OCI-LY1 (cell line): ENCODE data around the gene AQP10.
"Not testable (repeated sequence)": the region's sequence is repeated elsewhere in the genome, so short reads cannot be mapped to it uniquely, and the experiment has no call there.

Experiments
- H2AFZ ChIP-seq: fragments of 200-600 bp; sonication (generic), shearing (Covaris generic); 2 replicates; pipeline ENCODE4 v1.6.0; 2014; ENCODE audit warnings: antibody characterized with exemption, mild to moderate bottlenecking, low read length
- H3F3A ChIP-seq: fragments of 200-600 bp; sonication (generic), shearing (Covaris generic); 2 replicates; pipeline ENCODE4 v1.6.0; 2014; ENCODE audit warnings: mild to moderate bottlenecking, antibody characterized with exemption, low read length, moderate library complexity; ENCODE audit not compliant: insufficient read depth
- H3K27ac ChIP-seq: fragments of 200-600 bp; sonication (generic); 2 replicates; pipeline ENCODE4 v1.5.1; 2014; ENCODE audit warnings: low read length, mixed run types, mild to moderate bottlenecking, low read depth; ENCODE audit not compliant: poor library complexity, severe bottlenecking
- H3K27me3 ChIP-seq: fragments of 200-600 bp; sonication (generic); 2 replicates; pipeline ENCODE4 v1.6.0; 2014; ENCODE audit warnings: antibody characterized with exemption, mild to moderate bottlenecking, low read length, moderate library complexity; ENCODE audit not compliant: insufficient read depth
- H3K36me3 ChIP-seq: fragments of 200-600 bp; sonication (generic); 2 replicates; pipeline ENCODE4 v1.6.1; 2014; ENCODE audit warnings: mild to moderate bottlenecking, antibody characterized with exemption, low read length, moderate library complexity, mixed read lengths; ENCODE audit not compliant: insufficient read depth
- H3K4me1 ChIP-seq: fragments of 200-600 bp; sonication (generic); 2 replicates; pipeline ENCODE4 v1.5.1; 2014; ENCODE audit warnings: mild to moderate bottlenecking, low read length, moderate library complexity; ENCODE audit not compliant: insufficient read depth, severe bottlenecking
- H3K4me2 ChIP-seq: fragments of 200-600 bp; sonication (generic), shearing (Covaris generic); 2 replicates; pipeline ENCODE4 v1.6.1; 2014; ENCODE audit warnings: low read length
- H3K4me3 ChIP-seq: fragments of 200-600 bp; sonication (generic); 2 replicates; pipeline ENCODE4 v1.5.1; 2014; ENCODE audit warnings: low read length, low read depth, mild to moderate bottlenecking, mixed read lengths; ENCODE audit not compliant: poor library complexity, severe bottlenecking
- H3K79me2 ChIP-seq: fragments of 200-600 bp; shearing (Covaris generic); 2 replicates; pipeline ENCODE4 v1.6.1; 2016; ENCODE audit warnings: mixed run types, low read length, mixed read lengths; ENCODE audit not compliant: insufficient read depth
- H3K9ac ChIP-seq: fragments of 200-600 bp; sonication (generic), shearing (Covaris generic); 2 replicates; pipeline ENCODE4 v1.6.1; 2014; ENCODE audit warnings: mild to moderate bottlenecking, low read length, mixed read lengths
- H3K9me2 ChIP-seq: fragments of 200-600 bp; sonication (generic), shearing (Covaris generic); 2 replicates; pipeline ENCODE4 v1.6.1; 2014; ENCODE audit warnings: low read depth, mild to moderate bottlenecking, low read length, mixed read lengths
- H3K9me3 ChIP-seq: fragments of 200-600 bp; shearing (Covaris generic); 2 replicates; pipeline ENCODE4 v1.6.1; 2014; ENCODE audit warnings: low read length, mixed read lengths
- H4K20me1 ChIP-seq: fragments of 200-600 bp; sonication (generic), shearing (Covaris generic); 2 replicates; pipeline ENCODE4 v1.6.0; 2016; ENCODE audit warnings: mild to moderate bottlenecking, low read length; ENCODE audit not compliant: insufficient read depth
- EZH2 ChIP-seq: fragments of 200-600 bp; sonication (generic), shearing (Covaris generic); IDR thresholded peaks from 2 replicates; pipeline ENCODE4 v1.8.0; 2017; ENCODE audit warnings: borderline replicate concordance, mixed run types, mild to moderate bottlenecking, antibody characterized with exemption, low read length, moderate library complexity, mixed read lengths
- TF ChIP-seq, protein P1 (sequence below): fragments of 200-600 bp; sonication (generic), shearing (Covaris generic); IDR thresholded peaks from 2 replicates; pipeline ENCODE4 v1.5.1; 2017; ENCODE audit warnings: mild to moderate bottlenecking, antibody characterized with exemption, low read length, moderate library complexity, mixed read lengths

AQP10 gene

DNA sequence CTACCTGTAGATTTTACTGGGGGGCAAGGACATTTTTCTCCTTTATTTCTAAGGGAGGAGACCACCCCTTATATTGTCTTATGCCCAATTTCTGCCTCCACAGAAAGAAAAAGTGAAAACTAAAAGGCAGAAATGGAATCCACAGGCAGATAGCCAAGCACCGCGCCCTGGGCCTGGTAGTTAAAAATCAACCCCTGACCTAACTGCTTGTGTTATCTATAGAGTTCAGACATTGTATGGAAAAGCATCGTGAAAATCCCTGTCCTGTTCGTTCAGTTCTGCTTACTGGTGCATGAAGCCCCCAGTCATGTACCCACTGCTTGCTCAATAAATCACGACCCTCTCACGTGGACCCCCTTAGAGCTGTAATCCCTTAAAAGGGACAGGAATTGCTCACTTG lies 50.5 kb downstream of the AQP10 start:
- Histone ChIP-seq H3K9me3 (no peaks in the 10 kb centered on the region), H3F3A (no peaks in the 10 kb centered on the region), H3K9ac (no peak overlapping the region), H3K9me2 (no peaks in the 10 kb centered on the region), H3K4me1 (no peaks in the 10 kb centered on the region), H3K79me2 (no peaks in the 10 kb centered on the region), H4K20me1 (no peaks in the 10 kb centered on the region), H3K36me3 (no peaks in the 10 kb centered on the region), H3K4me3 (no peak overlapping the region), H2AFZ (no peak overlapping the region), H3K27me3 (no peaks in the 10 kb centered on the region), H3K27ac (no peak overlapping the region), H3K4me2 (no peak overlapping the region)
- TF ChIP-seq EZH2 = no peak
- TF ChIP-seq, protein P1, sequence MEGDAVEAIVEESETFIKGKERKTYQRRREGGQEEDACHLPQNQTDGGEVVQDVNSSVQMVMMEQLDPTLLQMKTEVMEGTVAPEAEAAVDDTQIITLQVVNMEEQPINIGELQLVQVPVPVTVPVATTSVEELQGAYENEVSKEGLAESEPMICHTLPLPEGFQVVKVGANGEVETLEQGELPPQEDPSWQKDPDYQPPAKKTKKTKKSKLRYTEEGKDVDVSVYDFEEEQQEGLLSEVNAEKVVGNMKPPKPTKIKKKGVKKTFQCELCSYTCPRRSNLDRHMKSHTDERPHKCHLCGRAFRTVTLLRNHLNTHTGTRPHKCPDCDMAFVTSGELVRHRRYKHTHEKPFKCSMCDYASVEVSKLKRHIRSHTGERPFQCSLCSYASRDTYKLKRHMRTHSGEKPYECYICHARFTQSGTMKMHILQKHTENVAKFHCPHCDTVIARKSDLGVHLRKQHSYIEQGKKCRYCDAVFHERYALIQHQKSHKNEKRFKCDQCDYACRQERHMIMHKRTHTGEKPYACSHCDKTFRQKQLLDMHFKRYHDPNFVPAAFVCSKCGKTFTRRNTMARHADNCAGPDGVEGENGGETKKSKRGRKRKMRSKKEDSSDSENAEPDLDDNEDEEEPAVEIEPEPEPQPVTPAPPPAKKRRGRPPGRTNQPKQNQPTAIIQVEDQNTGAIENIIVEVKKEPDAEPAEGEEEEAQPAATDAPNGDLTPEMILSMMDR = no peak

DNA sequence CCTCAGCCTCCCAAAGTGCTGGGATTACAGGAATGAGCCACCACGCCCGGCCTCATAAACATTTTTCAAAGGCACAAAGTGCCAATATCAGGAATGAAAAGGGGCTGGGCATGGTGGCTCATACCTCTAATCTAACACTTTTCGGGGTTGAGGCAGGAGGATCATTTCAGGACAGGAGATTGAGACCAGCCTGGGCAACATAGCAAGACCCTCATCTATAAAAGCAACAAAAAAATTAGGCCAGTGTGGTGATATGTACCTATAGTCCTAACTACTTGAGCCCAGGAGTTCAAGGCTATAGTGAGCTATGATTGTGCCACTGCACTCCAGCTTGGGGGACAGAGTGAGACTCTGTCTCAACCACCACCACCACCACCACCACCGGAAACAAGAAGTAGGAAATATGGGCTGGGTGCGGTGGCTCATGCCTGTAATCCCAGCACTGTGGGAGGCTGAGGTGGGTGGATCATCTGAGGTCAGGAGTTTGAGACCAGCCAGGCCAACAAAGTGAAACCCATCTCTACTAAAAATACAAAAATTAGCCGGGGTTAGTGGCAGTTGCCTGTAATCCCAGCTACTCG lies 53.0 kb downstream of the AQP10 start:
- not testable (repeated sequence) for H3K36me3 ChIP-seq, H3K9ac ChIP-seq, H3K9me2 ChIP-seq, H3F3A ChIP-seq, H3K4me3 ChIP-seq, H2AFZ ChIP-seq, H3K9me3 ChIP-seq, H3K4me2 ChIP-seq, H3K4me1 ChIP-seq, H3K27me3 ChIP-seq, H3K79me2 ChIP-seq, H3K27ac ChIP-seq, H4K20me1 ChIP-seq
